Neural crest cell (in vitro differentiated cells): Measurements from ENCODE around the gene LIMS2. TPM values are rescaled to one million over a fixed set of nuclear protein-coding genes. Genes with fewer than 3 reads are reported as not detected.

Experiments
- DNase-seq: peaks from one replicate; pipeline ENCODE4 v3.0.0; 2021; ENCODE audit warnings: low read depth, mixed read lengths, low spot score
- H3K27ac Mint-ChIP-seq: one replicate; pipeline ENCODE4 v1.8.0; 2021; ENCODE audit warnings: mild to moderate bottlenecking, mixed read lengths; ENCODE audit not compliant: unreplicated experiment
- H3K27me3 Mint-ChIP-seq: 2 replicates; pipeline ENCODE4 v1.8.0; 2021; ENCODE audit warnings: low read depth, mild to moderate bottlenecking, mixed read lengths
- H3K36me3 Mint-ChIP-seq: 2 replicates; pipeline ENCODE4 v1.8.0; 2021; ENCODE audit warnings: low read depth, mild to moderate bottlenecking, mixed read lengths
- H3K4me1 Mint-ChIP-seq: 2 replicates; pipeline ENCODE4 v1.8.0; 2021; ENCODE audit warnings: mixed read lengths
- H3K4me3 Mint-ChIP-seq: one replicate; pipeline ENCODE4 v1.8.0; 2021; ENCODE audit warnings: mild to moderate bottlenecking, mixed read lengths
- H3K9me3 Mint-ChIP-seq: 2 replicates; pipeline ENCODE4 v1.8.0; 2021; ENCODE audit warnings: mixed read lengths
- CTCF ChIP-seq: fragments of 200-600 bp; sonication (generic); conservative IDR thresholded peaks from 2 replicates; pipeline ENCODE4 v1.5.0; 2021; ENCODE audit warnings: antibody characterized with exemption, mild to moderate bottlenecking
- total RNA-seq: library from RNA; stranded (reverse); gene quantifications from 2 replicates; pipeline ENCODE4 v1.2.1, GENCODE V29; 2021

LIMS2 gene
- total RNA-seq, 1 donor from 2014 or later = 7.6 TPM

DNA sequence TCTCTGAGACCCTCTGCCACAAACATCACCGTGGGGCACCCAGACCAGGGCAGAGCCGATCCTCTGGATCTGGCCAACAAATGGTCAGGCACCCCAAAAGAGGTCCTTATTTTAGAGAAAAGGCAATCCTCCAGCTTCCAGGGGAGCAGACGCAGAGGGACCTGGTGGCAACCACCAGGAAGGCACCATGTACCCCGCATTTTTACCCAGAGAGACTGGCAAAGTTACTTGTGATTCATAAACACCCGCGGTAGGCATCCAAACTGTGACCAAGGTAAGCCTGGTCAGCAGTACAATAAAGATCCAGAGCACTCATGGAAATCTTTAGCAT lies 10.5 kb downstream of the LIMS2 start:
- Mint-ChIP-seq H3K27me3 (peaks cover 52% of the 10 kb centered on the region), H3K4me3 (no peak overlapping the region), H3K36me3 (no peaks in the 10 kb centered on the region), H3K27ac (no peak overlapping the region), H3K4me1 (peaks cover 32% of the 10 kb centered on the region), H3K9me3 (no peaks in the 10 kb centered on the region)
- no peak for DNase-seq
- TF ChIP-seq CTCF = no peak

GRCh38 chr2:127664065-127664894 lies 11.1 kb downstream of the LIMS2 start:
- Mint-ChIP-seq H3K4me3 (peak overlapping the region; percentile 62), H3K4me1 (peaks cover 32% of the 10 kb centered on the region), H3K36me3 (no peaks in the 10 kb centered on the region), H3K9me3 (no peaks in the 10 kb centered on the region), H3K27me3 (peaks cover 48% of the 10 kb centered on the region), H3K27ac (no peak overlapping the region)
- no peak for TF ChIP-seq CTCF
- DNase-seq = peak; percentile 35

GRCh38 chr2:127663566-127664064 lies 11.7 kb downstream of the LIMS2 start:
- no peaks in the 10 kb centered on the region for H3K9me3 Mint-ChIP-seq
- peaks cover 48% of the 10 kb centered on the region for H3K27me3 Mint-ChIP-seq
- H3K36me3 Mint-ChIP-seq = no peaks in the 10 kb centered on the region
- no peak overlapping the region for H3K27ac Mint-ChIP-seq
- H3K4me1 Mint-ChIP-seq = peaks cover 32% of the 10 kb centered on the region
- DNase-seq = no peak
- no peak for TF ChIP-seq CTCF
- no peak overlapping the region for H3K4me3 Mint-ChIP-seq

- no peak for TF ChIP-seq CTCF
- H3K4me1 Mint-ChIP-seq = peaks cover 32% of the 10 kb centered on the region
- no peak overlapping the region for H3K27ac Mint-ChIP-seq
- peaks cover 48% of the 10 kb centered on the region for H3K27me3 Mint-ChIP-seq
- H3K4me3 Mint-ChIP-seq = no peak overlapping the region
- H3K36me3 Mint-ChIP-seq = no peaks in the 10 kb centered on the region
- no peak for DNase-seq
- H3K9me3 Mint-ChIP-seq = no peaks in the 10 kb centered on the region
Measured at GRCh38 chr2:127662937-127663565, 12.3 kb downstream of the LIMS2 start.

DNA sequence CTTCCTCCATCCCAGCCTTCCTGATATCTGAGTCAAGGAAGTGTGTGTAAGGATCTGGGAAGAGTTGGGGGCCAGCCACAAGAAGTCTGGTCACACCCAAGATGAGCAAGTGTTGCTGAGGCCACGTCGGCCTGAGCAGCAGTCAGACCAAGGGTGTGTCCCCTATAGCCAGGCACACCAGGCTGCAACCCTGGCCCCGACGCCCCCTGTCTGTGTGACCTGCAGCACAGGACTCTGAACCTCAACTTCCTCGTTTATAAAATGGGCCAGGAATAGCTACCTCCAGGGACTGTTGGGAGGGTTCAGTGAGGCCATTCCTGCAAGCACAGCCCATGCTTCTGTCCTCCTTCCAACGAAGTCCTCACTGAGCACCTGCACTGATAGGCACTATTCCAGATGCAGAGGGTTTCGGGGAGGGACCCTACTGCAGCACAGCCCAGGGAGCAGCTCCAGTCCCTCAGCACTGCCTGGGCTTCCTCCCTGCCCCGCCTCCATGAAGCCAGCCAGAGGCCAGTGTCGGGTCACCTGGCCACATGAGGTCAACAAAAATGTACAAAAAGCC lies 13.3 kb downstream of the LIMS2 start:
- Mint-ChIP-seq H3K36me3 (no peaks in the 10 kb centered on the region), H3K9me3 (no peaks in the 10 kb centered on the region), H3K27ac (no peak overlapping the region), H3K4me3 (no peak overlapping the region), H3K27me3 (peaks cover 41% of the 10 kb centered on the region), H3K4me1 (peaks cover 32% of the 10 kb centered on the region)
- DNase-seq = no peak
- no peak for TF ChIP-seq CTCF
